ENCODE measurements around the gene TSPEAR.

TSPEAR gene

DNA sequence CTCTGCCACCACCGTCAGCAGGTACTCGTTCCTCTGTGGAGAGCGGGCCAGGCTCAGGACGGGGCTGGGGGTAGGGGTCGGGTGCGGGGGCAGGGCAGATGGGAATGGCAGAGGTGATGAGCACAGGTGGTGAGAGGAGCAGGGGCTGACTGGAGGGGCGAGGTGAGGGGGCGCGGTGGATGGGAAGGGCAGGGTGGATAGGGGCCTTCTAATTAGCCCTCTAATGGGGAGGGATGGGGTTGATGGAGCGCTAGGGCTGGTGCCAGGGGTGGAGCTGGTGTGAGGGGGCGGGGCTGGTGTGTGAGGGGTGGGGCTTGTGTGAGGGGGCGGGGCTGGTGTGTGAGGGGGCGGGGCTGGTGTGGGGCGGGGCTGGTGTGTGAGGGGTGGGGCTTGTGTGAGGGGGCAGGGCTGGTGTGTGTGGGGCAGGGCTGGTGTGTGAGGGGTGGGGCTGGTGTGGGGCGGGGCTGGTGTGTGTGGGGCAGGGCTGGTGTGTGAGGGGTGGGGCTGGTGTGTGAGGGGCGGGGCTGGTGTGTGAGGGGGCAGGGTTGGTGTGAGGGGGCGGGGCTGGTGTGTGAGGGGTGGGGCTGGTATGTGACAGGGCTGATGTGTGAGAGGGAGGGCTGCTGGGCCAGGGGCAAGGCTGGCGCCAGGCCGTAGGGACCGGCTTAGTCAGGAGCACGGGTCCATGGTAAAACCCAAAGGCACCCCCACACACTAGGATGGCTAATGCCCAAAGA, 177.3 kb downstream of the TSPEAR start:
- H3K9me3 Mint-ChIP-seq: peaks cover 3% of the 10 kb centered on the region
- H3K27ac Mint-ChIP-seq: no peak overlapping the region
- no peak overlapping the region for H3K4me3 Mint-ChIP-seq
- H3K4me1 Mint-ChIP-seq: no peaks in the 10 kb centered on the region
- peaks cover 16% of the 10 kb centered on the region for H3K27me3 Mint-ChIP-seq (ENCODE audit: low read depth)
- no peaks in the 10 kb centered on the region for H3K36me3 Mint-ChIP-seq (ENCODE audit: low read depth)
- TF ChIP-seq, protein P1, sequence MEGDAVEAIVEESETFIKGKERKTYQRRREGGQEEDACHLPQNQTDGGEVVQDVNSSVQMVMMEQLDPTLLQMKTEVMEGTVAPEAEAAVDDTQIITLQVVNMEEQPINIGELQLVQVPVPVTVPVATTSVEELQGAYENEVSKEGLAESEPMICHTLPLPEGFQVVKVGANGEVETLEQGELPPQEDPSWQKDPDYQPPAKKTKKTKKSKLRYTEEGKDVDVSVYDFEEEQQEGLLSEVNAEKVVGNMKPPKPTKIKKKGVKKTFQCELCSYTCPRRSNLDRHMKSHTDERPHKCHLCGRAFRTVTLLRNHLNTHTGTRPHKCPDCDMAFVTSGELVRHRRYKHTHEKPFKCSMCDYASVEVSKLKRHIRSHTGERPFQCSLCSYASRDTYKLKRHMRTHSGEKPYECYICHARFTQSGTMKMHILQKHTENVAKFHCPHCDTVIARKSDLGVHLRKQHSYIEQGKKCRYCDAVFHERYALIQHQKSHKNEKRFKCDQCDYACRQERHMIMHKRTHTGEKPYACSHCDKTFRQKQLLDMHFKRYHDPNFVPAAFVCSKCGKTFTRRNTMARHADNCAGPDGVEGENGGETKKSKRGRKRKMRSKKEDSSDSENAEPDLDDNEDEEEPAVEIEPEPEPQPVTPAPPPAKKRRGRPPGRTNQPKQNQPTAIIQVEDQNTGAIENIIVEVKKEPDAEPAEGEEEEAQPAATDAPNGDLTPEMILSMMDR (IDR thresholded peaks at IDR 0.05; ENCODE audit: unreplicated experiment in 3 of 3): no peak

DNA sequence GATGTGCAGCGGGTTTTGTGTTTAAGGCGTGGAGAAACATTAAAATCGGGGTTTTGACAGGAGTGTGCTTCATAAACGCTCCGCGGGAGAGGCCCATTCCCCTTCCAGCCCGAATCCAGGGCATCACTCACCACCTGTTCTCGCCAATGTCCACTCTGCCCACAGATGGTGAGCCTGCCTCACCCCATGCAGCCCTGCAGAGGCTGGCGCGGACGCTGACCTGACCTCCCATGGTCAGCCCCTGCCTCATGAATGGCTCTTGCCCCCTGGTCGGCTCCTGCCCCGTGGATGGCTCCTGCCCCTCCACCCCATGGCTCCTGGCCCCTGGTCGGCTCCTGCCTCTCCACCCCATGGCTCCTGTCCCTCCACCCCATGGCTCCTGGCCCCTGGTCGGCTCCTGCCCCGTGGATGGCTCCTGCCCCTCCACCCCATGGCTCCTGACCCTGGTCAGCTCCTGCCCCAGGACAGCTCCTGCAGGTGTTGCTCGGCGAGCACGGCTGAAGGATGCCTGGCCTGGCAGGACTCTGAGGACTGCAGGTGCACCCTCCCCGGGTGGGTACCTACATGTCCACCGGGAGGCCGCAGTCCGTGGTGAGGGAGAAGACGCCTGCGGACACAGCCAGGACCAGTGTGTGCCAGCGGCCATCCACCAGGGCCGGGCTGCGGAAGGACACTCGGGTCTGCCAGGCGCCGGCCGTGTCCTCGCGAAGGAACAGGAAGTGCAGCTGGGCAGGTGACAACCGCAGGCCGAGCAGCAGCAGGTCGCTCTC, 178.1 kb downstream of the TSPEAR start:
- Mint-ChIP-seq H3K4me1 (no peaks in the 10 kb centered on the region), H3K36me3 (ENCODE audit: low read depth) (no peaks in the 10 kb centered on the region), H3K9me3 (peaks cover 3% of the 10 kb centered on the region), H3K27ac (no peak overlapping the region), H3K27me3 (ENCODE audit: low read depth) (peaks cover 16% of the 10 kb centered on the region), H3K4me3 (no peak overlapping the region)
- TF ChIP-seq, protein P1 (IDR thresholded peaks at IDR 0.05; ENCODE audit: unreplicated experiment in 3 of 3): no peak

DNA sequence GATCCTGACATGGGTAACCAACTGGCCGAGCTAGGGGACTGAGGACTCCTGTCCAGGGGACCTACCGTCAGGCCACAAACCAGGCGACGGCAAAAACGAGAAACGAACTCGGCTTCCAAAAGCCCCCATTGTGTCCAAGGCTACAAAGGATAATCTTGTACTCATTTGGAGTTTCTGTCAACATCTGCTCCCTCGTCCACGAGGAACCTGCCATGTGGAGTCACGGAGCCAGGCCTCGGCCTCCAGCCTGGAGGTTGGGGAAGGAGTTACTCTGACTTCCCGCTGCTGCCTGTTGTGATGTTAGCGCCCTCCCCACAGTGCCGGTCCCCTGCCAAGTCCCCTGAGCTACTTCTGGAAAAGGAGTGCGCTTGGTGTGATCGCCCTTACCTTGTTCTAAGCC, 178.7 kb downstream of the TSPEAR start:
- Mint-ChIP-seq H3K4me3 (no peak overlapping the region), H3K4me1 (no peaks in the 10 kb centered on the region), H3K27ac (no peak overlapping the region), H3K27me3 (ENCODE audit: low read depth) (peaks cover 16% of the 10 kb centered on the region), H3K36me3 (ENCODE audit: low read depth) (no peaks in the 10 kb centered on the region), H3K9me3 (peaks cover 3% of the 10 kb centered on the region)
- TF ChIP-seq, protein P1 (IDR thresholded peaks at IDR 0.05; ENCODE audit: unreplicated experiment in 3 of 3): no peak

DNA sequence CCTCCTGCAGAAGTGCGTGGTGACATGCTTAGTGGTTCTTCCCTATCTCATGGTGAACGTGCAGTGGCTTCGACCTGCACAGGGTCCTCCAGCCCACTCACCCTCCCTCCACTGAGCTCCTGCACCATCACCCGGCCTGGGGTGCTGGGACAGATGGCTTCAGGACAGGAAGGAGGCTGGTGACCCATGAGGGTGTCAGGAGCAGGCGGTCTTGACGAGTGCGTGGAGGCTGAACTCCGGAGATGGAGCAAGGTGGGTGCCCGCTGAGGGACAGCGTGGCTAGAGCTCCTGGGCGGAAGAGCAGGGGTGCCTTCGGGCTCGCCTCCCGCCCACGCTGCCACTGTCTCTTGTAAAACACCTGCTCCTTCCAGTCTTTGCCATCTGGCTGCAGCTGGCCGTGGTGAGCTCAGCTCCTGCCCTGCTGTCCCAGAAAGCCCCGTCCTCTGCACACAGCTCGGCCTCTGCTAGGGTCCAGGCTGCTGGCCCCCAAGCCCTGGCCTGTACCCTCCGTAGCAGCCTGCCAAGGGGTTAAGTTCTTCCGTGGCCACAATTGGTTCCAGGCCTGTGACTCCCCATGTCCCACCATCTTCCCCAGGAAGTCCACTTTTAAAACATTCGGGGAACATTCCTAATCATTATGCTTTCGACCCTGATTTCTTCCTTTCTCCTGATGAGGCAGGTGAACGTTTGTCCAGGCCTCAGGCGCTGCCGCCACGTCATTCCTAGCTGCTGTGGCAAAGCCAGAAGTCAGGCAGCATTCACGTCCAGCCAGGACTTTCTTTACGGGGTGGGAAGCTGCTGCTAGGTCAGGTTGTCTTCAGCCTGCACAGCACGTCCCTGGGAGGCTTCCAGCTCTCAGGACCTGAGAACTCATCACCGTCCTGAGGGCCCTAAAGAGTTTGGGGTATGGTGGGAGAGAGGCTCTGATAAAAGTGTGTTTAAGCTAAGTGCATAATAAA, 179.5 kb downstream of the TSPEAR start:
- H3K4me3 Mint-ChIP-seq: no peak overlapping the region
- H3K9me3 Mint-ChIP-seq: no peaks in the 10 kb centered on the region
- no peak overlapping the region for H3K27ac Mint-ChIP-seq
- H3K4me1 Mint-ChIP-seq: no peaks in the 10 kb centered on the region
- peaks cover 16% of the 10 kb centered on the region for H3K27me3 Mint-ChIP-seq (ENCODE audit: low read depth)
- H3K36me3 Mint-ChIP-seq (ENCODE audit: low read depth): no peaks in the 10 kb centered on the region
- TF ChIP-seq, protein P1 (IDR thresholded peaks at IDR 0.05; ENCODE audit: unreplicated experiment in 3 of 3): no peak

DNA sequence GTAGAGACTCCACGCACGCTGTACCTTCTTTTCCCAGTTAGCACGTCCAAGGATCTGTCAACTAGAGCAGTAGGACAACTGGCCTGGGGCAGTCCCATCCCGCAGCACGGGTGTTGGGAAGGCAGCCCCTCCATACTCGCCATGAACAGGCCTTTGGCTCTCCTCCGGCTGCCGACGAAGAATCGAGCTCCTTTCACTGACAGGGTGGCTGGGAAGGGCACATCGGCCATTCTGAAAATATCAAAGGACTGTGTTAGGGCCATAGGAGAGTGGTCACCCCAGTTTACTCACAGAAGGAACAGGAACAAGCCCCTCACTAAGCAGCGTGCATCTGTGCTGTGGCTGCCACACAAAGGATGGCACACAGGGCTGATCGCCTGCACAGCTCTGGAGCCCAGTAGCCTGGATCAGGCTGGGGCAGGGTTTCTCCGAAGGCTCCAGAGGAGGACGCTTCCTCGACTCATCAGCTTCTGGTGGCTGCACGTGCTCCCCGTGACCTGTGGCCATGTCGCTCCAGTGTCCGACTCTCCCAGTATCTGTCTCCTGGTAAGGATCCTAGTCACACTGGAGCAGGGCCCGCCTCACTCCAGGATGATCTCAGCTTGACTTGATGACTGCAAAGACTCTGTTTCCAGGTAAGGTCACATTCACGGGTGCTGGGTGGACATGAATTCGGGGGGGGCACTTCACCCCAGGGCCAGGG, 180.3 kb downstream of the TSPEAR start:
- no peaks in the 10 kb centered on the region for H3K4me1 Mint-ChIP-seq
- TF ChIP-seq, protein P1 (IDR thresholded peaks at IDR 0.05; ENCODE audit: unreplicated experiment in 3 of 3): no peak
- H3K9me3 Mint-ChIP-seq: no peaks in the 10 kb centered on the region
- H3K27me3 Mint-ChIP-seq (ENCODE audit: low read depth): peaks cover 16% of the 10 kb centered on the region
- no peak overlapping the region for H3K4me3 Mint-ChIP-seq
- no peak overlapping the region for H3K27ac Mint-ChIP-seq
- no peaks in the 10 kb centered on the region for H3K36me3 Mint-ChIP-seq (ENCODE audit: low read depth)

Measured in nephron (organoid).